CD1c-positive myeloid dendritic cell (primary cell): ENCODE measurements around the gene RPL7L1.

Experiments used
- DNase-seq: peaks from one replicate; pipeline ENCODE4 v3.0.0-alpha.2; 2016; ENCODE audit errors: extremely low spot score

The RPL7L1 gene

DNA sequence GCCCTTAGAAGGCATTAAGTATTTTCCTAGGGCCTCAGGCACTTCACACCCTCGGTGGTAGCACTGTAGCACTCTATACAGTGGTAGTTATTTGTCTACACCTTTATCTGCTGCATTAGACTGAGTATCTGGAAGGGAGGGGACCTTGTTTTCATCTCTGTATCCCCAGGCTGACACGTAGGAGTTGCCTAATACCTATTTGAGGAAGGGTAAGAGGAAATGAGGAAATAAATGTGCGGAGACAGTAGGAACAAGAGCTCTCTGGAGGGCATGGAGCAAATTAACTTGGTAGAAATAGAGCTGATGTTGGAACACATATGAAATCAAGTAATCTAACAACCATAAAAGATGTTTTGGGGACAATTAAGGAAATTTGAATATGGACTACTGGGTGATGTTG lies 53.8 kb downstream of the RPL7L1 start:
- DNase-seq: peak; percentile 73

DNA sequence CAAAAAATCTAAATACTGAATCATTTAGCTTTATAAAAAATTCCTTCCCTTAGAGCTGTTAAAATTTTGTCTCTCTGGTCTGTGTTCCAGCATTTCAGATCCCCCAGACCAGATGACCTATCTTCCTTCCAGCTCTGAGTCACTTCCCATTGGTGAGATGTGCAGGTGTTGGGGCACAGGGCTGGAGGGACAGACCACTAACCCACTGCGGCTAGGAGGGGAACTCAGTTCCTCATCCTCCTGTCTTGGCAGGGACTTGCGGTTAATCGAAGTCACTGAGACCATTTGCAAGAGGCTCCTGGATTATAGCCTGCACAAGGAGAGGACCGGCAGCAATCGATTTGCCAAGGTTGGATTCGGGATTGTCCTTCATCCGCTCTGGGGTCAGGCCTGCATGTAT lies 55.9 kb downstream of the RPL7L1 start:
- DNase-seq: peak; percentile 8

DNA sequence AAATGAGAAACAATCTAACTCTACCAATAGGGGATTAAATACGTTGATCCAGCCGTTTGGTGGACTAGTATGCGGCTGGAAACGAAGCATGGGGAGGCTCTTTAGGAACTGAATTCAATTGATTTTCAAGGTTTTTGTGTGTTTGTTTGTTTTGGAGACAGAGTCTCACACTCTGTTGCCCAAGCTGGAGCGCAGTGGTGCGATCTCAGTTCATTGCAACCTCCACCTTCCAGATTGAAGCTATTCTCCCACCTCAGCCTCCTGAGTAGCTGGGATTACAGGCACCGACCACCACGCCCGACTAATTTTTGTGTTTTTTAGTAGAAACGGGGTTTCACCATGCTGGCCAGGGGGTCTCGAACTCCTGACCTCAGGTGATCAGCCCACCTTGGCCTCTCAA lies 57.0 kb downstream of the RPL7L1 start:
- no peak for DNase-seq

DNA sequence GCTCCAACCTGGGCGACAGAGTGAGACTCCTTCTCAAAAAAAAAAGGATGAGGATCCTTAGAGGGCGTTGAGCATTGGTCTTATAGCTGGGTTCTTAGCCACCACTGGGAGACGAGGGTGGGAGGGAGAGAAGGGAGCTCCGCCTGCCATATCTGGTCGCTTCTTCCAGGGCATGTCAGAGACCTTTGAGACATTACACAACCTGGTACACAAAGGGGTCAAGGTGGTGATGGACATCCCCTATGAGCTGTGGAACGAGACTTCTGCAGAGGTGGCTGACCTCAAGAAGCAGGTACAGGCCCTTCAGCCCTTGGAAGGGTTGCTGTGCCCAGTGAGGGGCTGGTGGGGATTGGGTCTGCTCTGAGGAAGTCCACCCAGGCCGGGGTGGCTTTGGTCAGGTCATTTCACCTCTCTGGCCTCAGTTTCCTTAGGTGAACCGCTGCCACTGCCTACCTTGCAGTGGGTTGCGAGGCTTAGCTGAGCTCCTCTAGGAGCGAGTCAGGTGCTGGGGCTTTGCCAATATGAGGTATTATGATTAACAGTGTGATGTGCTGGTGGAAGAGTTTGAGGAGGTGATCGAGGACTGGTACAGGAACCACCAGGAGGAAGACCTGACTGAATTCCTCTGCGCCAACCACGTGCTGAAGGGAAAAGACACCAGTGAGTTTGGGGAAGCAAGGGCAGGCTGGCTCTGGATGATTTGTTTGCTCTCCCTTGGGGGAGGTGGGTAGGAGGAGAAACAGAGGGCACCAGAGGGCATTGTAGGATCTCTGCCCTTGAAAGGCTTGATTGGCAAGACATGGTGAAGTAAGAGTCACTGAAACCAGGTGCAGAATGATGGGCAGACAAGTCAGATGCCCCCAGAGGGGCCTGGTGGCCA lies 58.4 kb downstream of the RPL7L1 start:
- no peak for DNase-seq

DNA sequence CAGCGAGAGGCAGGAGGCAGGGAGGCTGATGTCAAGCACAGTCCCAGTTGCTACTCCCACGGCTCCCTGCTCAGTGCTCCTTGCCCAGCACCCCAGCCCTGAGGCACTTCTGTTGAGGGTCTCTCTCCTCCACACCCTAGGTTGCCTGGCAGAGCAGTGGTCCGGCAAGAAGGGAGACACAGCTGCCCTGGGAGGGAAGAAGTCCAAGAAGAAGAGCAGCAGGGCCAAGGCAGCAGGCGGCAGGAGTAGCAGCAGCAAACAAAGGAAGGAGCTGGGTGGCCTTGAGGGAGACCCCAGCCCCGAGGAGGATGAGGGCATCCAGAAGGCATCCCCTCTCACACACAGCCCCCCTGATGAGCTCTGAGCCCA lies 59.0 kb downstream of the RPL7L1 start:
- DNase-seq: no peak

DNA sequence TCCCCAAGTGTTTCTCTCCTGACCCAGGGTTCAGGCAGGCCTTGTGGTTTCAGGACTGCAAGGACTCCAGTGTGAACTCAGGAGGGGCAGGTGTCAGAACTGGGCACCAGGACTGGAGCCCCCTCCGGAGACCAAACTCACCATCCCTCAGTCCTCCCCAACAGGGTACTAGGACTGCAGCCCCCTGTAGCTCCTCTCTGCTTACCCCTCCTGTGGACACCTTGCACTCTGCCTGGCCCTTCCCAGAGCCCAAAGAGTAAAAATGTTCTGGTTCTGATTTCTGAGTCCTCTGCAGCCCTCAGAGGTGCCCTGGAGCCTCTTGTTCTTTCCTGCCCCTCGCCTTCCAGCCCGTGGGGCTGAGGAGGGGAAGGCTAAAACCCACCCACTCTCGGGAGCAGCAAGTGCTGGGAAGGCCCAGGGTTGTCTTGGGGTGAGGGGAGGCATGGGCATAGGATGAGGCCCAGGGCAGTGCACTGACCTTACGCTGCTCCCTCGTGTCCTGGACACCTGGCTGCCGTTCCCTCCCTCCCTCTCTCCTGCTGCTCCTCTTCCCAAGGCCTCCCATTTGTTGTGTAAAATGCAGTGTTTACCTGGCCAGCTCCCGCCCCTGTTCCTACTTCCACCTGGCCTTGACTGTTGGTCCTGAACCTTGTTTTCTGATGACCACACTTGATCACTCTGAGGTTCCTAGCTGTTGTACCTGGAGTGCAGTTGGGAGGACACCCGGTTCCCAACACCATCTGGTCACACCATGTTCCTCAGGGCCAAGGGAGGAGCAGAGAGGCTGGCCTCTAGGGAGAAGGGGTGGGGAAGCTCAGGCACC lies 59.8 kb downstream of the RPL7L1 start:
- no peak for DNase-seq
